Vagina (tissue), 2 donors: ENCODE results near the gene ECE2. TPM values are rescaled to one million over a fixed set of nuclear protein-coding genes. Genes with fewer than 3 reads are reported as not detected.

Experiments used
- DNase-seq, 2 donors: peaks; one replicate each; pipeline ENCODE4 v3.0.0-alpha.2; 2017; ENCODE audit errors: extremely low spot score in 2 of 2
- H3K27ac ChIP-seq: fragments of 200-600 bp; sonication (generic); one replicate; pipeline ENCODE4 v1.5.1; 2019
- H3K27me3 ChIP-seq: fragments of 200-600 bp; sonication (generic); one replicate; pipeline ENCODE4 v1.5.1; 2019
- H3K36me3 ChIP-seq, 2 donors: fragments of 200-600 bp; sonication (generic); one replicate each; pipeline ENCODE4 v1.5.1; 2017 to 2019
- H3K4me1 ChIP-seq: fragments of 200-600 bp; sonication (generic); one replicate; pipeline ENCODE4 v1.5.1; 2019
- H3K4me3 ChIP-seq, 2 donors: fragments of 200-600 bp; sonication (generic); 1 replicate in 1 of 2; 2 replicates in 1 of 2; pipeline ENCODE4 v1.5.1; 2016 to 2019
- H3K9me3 ChIP-seq: fragments of 200-600 bp; sonication (generic); one replicate; pipeline ENCODE4 v1.5.1; 2019
- POLR2A ChIP-seq, 2 donors: fragments of 450-650 bp; IDR thresholded peaks; one replicate each; pipeline ENCODE4 v1.6.1; 2017; ENCODE audit warnings: antibody characterized with exemption in 2 of 2, mild to moderate bottlenecking in 2 of 2, moderate library complexity in 2 of 2
- POLR2AphosphoS5 ChIP-seq, 2 donors: sonication (generic); formaldehyde crosslinking; IDR thresholded peaks; one replicate each; pipeline ENCODE4 v1.9.0; 2017; ENCODE audit warnings: antibody characterized with exemption in 2 of 2, mild to moderate bottlenecking in 2 of 2, low read depth in 1 of 2; ENCODE audit not compliant: insufficient read depth in 1 of 2
- intact Hi-C: fragments of 100-400 bp; cut with DNase I; formaldehyde crosslinking; loops from one replicate; pipeline ENCODE4 v1.15.1; 2023
- total RNA-seq: library from RNA; depleted of rRNA; stranded (reverse); fragments of >200 nt; gene quantifications from one replicate; pipeline ENCODE4 v1.2.3, GENCODE V29; 2016
- TF ChIP-seq, protein P1 (sequence below), 3 experiments: fragments of 450-650 bp in 2 of 3; fragments of 200-600 bp in 1 of 3; sonication (generic) in 1 of 3; IDR thresholded peaks; one replicate each; pipeline ENCODE4 v1.5.1; 2017 to 2019; ENCODE audit warnings: antibody characterized with exemption in 3 of 3, mild to moderate bottlenecking in 2 of 3, moderate library complexity in 2 of 3

ECE2 gene
- total RNA-seq: 1.7 TPM

DNA sequence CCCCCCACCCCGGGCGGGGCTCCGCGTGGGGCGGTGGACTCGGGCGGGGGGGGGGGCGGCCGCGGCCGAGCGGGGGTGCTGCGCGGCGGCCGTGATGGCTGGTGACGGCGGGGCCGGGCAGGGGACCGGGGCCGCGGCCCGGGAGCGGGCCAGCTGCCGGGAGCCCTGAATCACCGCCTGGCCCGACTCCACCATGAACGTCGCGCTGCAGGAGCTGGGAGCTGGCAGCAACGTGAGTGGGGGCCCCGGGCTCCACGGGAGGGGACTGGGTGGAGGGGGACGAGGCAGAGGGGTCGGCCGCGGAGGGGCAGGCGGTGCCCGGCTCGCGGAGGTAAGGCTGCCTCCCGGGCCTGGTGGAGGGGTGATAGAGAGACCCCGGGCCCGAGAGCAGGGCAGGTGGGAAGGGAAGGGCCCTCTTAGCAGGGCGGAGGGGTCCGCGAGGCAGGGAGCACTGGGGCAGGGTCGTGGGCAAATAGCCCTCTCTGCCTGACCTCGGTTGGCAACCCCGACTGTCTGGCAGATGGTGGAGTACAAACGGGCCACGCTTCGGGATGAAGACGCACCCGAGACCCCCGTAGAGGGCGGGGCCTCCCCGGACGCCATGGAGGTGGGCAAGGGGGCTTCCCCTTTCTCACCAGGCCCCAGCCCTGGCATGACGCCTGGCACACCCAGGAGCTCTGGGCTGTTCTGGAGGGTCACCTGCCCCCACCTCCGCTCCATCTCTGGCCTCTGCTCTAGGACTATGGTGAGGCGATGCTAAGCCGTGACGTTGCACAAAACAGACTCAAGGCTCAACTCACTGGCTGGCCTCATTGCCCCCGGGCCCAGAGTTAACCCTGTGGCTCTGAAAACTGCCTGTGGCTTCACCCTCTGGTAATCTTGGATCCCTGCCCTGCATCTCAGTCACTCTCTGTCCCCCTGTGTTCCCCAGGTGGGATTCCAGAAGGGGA lies at the start of gene ECE2:
TSS of gene ECE2 (plus strand) at position 62 of the 950 bp plus-strand sequence. CDS start at position 194, 132 bp downstream.
- Histone ChIP-seq H3K9me3 (no peaks in the 10 kb centered on the region), H3K27me3 (no peaks in the 10 kb centered on the region), H3K4me1 (peaks cover 8% of the 10 kb centered on the region), H3K4me3 (no peak within 1 kb of the TSS), H3K27ac (no peak within 1 kb of the TSS), H3K36me3 (no peaks in the 10 kb centered on the region)
- no peak for DNase-seq
- intact Hi-C loops: no loop called here
- TF ChIP-seq POLR2AphosphoS5 (IDR thresholded peaks at IDR 0.05; ENCODE audit: insufficient read depth in 1 of 2, low read depth in 1 of 2): no peak
- TF ChIP-seq POLR2A (IDR thresholded peaks at IDR 0.05): no peak
- TF ChIP-seq, protein P1, sequence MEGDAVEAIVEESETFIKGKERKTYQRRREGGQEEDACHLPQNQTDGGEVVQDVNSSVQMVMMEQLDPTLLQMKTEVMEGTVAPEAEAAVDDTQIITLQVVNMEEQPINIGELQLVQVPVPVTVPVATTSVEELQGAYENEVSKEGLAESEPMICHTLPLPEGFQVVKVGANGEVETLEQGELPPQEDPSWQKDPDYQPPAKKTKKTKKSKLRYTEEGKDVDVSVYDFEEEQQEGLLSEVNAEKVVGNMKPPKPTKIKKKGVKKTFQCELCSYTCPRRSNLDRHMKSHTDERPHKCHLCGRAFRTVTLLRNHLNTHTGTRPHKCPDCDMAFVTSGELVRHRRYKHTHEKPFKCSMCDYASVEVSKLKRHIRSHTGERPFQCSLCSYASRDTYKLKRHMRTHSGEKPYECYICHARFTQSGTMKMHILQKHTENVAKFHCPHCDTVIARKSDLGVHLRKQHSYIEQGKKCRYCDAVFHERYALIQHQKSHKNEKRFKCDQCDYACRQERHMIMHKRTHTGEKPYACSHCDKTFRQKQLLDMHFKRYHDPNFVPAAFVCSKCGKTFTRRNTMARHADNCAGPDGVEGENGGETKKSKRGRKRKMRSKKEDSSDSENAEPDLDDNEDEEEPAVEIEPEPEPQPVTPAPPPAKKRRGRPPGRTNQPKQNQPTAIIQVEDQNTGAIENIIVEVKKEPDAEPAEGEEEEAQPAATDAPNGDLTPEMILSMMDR (IDR thresholded peaks at IDR 0.05): no peak

DNA sequence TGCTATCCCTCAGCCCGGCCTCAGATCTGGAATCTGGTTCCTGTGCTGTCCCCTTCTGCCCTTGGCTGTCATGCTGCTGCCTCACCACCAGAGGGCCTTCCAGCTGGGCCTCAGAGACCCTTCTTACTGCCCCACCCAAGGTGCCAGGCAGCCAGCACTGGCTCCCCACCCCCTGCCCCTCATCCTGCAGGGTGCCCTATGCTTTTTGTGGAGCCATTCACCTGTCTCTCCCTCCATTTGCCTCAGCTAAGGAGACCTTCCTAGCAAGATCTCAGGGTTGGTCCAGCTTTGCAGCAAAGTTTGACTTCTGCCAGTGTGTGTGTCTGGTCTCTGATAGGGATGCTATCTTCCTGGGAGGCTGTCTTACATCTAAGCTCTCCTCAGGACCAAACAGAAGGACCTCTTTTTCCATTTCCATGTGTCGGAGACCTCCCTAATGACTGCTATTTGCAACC lies 48.3 kb upstream of the ECE2 start:
- intact Hi-C loops: no loop called here
- H3K27me3 ChIP-seq: peaks cover 23% of the 10 kb centered on the region

DNA sequence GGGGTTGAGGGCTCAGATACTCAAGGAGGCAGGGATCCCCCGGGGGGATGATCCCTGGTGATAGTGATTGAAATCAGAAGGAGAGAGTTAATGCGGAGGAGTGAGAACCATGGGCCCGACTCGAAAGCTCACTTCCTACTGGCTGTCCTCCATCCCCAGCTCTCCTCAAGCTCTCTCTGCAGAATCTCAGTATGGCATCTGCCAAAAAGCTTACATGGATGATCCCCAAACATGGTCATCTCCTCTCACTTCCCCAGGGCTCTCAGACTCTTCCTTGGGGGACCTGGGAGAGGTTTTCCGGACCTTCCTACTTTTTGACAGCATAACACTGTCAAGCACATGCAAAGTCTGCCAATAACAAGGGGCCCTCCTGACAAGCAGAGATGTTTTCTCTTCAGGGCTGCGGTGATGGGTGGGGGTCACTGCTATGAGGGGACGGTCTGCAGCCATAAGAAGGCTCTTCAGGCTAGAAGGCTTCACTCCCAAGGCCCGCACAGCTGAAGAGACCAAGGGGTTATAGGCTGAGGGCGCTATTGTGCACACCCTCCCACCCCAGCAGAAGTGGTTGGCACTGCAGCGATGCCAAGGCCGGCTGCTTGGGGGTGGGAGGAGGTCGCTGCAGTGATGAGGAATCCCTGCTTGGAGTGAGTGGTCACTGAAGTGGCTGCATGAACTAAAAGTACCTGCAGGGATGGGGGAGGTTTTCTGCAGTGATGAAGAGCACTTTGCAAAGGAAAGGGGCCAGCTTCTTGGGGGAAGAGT lies 47.3 kb upstream of the ECE2 start:
- Histone ChIP-seq H3K27ac (no peak overlapping the region), H3K4me3 (peak overlapping the region; percentile 44 to 47), H3K27me3 (peaks cover 23% of the 10 kb centered on the region), H3K36me3 (no peaks in the 10 kb centered on the region), H3K4me1 (peaks cover 19% of the 10 kb centered on the region), H3K9me3 (no peaks in the 10 kb centered on the region)
- TF ChIP-seq, protein P1 (IDR thresholded peaks at IDR 0.05): no peak
- TF ChIP-seq POLR2AphosphoS5 (IDR thresholded peaks at IDR 0.05; ENCODE audit: insufficient read depth in 1 of 2, low read depth in 1 of 2) (no peak), POLR2A (IDR thresholded peaks at IDR 0.05) (no peak)
- intact Hi-C loops: no loop called here
- DNase-seq: no peak

More for the DNA sequence above, 48.3 kb upstream of the ECE2 start:
- Histone ChIP-seq H3K27ac (no peak overlapping the region), H3K4me3 (no peak overlapping the region), H3K4me1 (peaks cover 19% of the 10 kb centered on the region), H3K9me3 (no peaks in the 10 kb centered on the region), H3K36me3 (no peaks in the 10 kb centered on the region)
- TF ChIP-seq, protein P1 (IDR thresholded peaks at IDR 0.05): peak; percentile 20 to 40 (median 23)
- TF ChIP-seq POLR2AphosphoS5 (IDR thresholded peaks at IDR 0.05; ENCODE audit: insufficient read depth in 1 of 2, low read depth in 1 of 2): no peak
- no peak for DNase-seq

DNA sequence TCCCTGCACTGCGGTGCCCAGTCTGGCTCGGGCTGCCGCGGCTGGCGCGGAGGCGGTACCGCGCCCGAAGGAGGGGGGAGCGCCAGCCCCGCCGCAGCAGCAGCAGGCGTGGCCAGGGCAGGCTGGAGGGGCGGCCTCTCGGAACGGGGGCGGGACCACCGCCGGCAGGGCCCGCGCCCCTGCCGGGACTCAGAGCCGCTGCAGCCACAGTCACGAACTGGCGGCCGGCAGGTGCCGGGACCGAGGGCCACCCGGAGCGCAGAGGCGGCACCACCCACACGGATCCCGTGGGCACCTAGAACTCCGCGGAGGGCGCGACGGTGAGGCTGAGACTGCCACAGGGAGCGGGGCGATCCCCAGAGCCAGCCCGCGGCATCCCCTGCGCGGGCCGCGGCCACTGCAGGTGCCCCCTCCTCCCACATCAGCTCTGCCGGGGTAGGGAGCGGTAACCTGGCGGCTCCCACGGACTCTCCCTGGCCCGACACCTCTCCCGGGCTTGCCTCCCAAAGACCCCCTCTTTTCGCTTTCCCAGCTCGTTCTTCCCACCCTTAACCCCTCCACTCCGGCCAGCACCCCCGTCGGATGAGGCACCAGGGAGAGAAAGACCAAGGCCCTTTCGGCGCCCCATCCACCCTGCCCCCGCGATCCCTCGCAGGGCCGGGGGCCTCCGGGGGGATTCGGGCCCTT lies 46.3 kb upstream of the ECE2 start, which contains the start of gene VWA5B2:
TSS of gene VWA5B2 (plus strand) at position 192 of the 687 bp plus-strand sequence. CDS start 944 bp downstream, outside the sequence.
- no peak for DNase-seq
- Histone ChIP-seq H3K9me3 (no peaks in the 10 kb centered on the region), H3K27ac (no peak within 1 kb of the TSS), H3K4me1 (peaks cover 19% of the 10 kb centered on the region), H3K36me3 (no peaks in the 10 kb centered on the region), H3K4me3 (peak within 1 kb of the TSS; percentile 44 to 47), H3K27me3 (peaks cover 23% of the 10 kb centered on the region)
- intact Hi-C loops: no loop called here
- TF ChIP-seq POLR2A (IDR thresholded peaks at IDR 0.05) (no peak), POLR2AphosphoS5 (IDR thresholded peaks at IDR 0.05; ENCODE audit: insufficient read depth in 1 of 2, low read depth in 1 of 2) (no peak)
- TF ChIP-seq, protein P1 (IDR thresholded peaks at IDR 0.05): no peak
